Sigmoid colon (tissue), 4 donors: ENCODE measurements around the gene SLC30A4.

Experiments used
- EP300 ChIP-seq, 4 donors: sonication (generic); formaldehyde crosslinking; IDR thresholded peaks; one replicate each; pipeline ENCODE4 v1.6.1; 2017; ENCODE audit warnings: antibody characterized with exemption in 4 of 4
- POLR2A ChIP-seq, 2 donors: fragments of 450-650 bp; IDR thresholded peaks; one replicate each; pipeline ENCODE4 v1.6.1; 2016; ENCODE audit warnings: antibody characterized with exemption in 2 of 2, mild to moderate bottlenecking in 2 of 2, moderate library complexity in 2 of 2
- POLR2AphosphoS5 ChIP-seq, 4 donors: sonication (generic); formaldehyde crosslinking; IDR thresholded peaks; one replicate each; pipeline ENCODE4 v1.6.1; 2017; ENCODE audit warnings: antibody characterized with exemption in 4 of 4
- TF ChIP-seq, protein P1 (sequence below), 4 experiments: fragments of 450-650 bp in 3 of 4; fragments of 200-600 bp in 1 of 4; IDR thresholded peaks; one replicate each; pipeline ENCODE4 v1.5.1; 2016 to 2019; ENCODE audit warnings: antibody characterized with exemption in 4 of 4, mild to moderate bottlenecking in 3 of 4, moderate library complexity in 2 of 4

DNA sequence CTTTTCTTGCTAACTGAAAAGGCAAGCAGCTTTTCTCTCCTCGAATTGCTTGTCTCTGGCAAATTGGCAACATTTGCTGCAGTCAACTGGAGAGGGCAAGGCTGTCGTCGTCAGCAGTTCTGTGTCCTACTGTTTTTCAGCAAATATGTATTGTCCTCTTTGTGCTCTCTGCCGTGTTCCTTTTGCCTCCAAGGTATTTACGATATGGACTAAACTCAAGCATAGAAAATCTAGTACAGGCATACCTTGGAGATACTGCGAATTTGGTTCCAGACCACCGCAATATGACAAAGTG lies 558 bp upstream of the SLC30A4 start:
- TF ChIP-seq POLR2A (IDR thresholded peaks at IDR 0.05) (no peak), POLR2AphosphoS5 (IDR thresholded peaks at IDR 0.05) (no peak), EP300 (IDR thresholded peaks at IDR 0.05) (no peak)
- TF ChIP-seq, protein P1, sequence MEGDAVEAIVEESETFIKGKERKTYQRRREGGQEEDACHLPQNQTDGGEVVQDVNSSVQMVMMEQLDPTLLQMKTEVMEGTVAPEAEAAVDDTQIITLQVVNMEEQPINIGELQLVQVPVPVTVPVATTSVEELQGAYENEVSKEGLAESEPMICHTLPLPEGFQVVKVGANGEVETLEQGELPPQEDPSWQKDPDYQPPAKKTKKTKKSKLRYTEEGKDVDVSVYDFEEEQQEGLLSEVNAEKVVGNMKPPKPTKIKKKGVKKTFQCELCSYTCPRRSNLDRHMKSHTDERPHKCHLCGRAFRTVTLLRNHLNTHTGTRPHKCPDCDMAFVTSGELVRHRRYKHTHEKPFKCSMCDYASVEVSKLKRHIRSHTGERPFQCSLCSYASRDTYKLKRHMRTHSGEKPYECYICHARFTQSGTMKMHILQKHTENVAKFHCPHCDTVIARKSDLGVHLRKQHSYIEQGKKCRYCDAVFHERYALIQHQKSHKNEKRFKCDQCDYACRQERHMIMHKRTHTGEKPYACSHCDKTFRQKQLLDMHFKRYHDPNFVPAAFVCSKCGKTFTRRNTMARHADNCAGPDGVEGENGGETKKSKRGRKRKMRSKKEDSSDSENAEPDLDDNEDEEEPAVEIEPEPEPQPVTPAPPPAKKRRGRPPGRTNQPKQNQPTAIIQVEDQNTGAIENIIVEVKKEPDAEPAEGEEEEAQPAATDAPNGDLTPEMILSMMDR (IDR thresholded peaks at IDR 0.05): no peak
